GM23248 (cell line): Measurements from ENCODE around the gene GLRX.

Experiments
- EZH2 ChIP-seq: fragments of 200-600 bp; sonication (generic); IDR thresholded peaks from 2 replicates; pipeline ENCODE4 v1.6.1; 2018; ENCODE audit warnings: antibody characterized with exemption, mild to moderate bottlenecking; ENCODE audit not compliant: insufficient read depth, poor library complexity, severe bottlenecking
- EZH2phosphoT487 ChIP-seq: fragments of 200-600 bp; sonication (generic); IDR thresholded peaks from 2 replicates; pipeline ENCODE4 v1.6.1; 2018; ENCODE audit warnings: antibody characterized with exemption, moderate library complexity, mild to moderate bottlenecking, low read depth; ENCODE audit not compliant: insufficient read depth

- TF ChIP-seq EZH2 (no peak), EZH2phosphoT487 (no peak)
Measured at GRCh38 chr5:95838556-95838955, 16.0 kb upstream of the GLRX start.
